Smooth muscle cell of trachea (primary cell): ENCODE data around the gene GNG3. TPM values are rescaled to one million over a fixed set of nuclear protein-coding genes. Genes with fewer than 3 reads are reported as not detected.

ENCODE experiments used
- total RNA-seq: library from RNA; depleted of rRNA; stranded (reverse); fragments of >200 nt; gene quantifications from 2 replicates; pipeline ENCODE4 v1.2.1, GENCODE V29; 2014

Gene GNG3
- total RNA-seq = 0.17 TPM in 1 of 2 replicates, not detected in the other

GRCh38 chr11:62707277-62707861, at the start of gene GNG3, which contains the start of gene BSCL2:
Gene GNG3, plus strand, starts transcription at chr11:62707676. Its CDS starts 620 bp downstream, at chr11:62708296.
Gene BSCL2, minus strand, starts transcription at chr11:62707424. Its CDS starts 229 bp downstream, at chr11:62707195.

GRCh38 chr11:62665075-62665598, 42.3 kb upstream of the GNG3 start, which contains the start of the genes C11orf98 and CSKMT:
Gene C11orf98, minus strand, starts transcription at chr11:62665210. Its CDS starts 41 bp downstream, at chr11:62665169.
Gene CSKMT, plus strand, starts transcription at chr11:62665312. Its CDS starts 568 bp downstream, at chr11:62665880.

GRCh38 chr11:62671608-62672389, 35.7 kb upstream of the GNG3 start, which contains the start of the genes LBHD1 and UQCC3:
Gene LBHD1, minus strand, starts transcription at chr11:62672267. Its CDS starts 2,236 bp downstream, at chr11:62670031.
Gene UQCC3, plus strand, starts transcription at chr11:62671673. Its CDS starts 73 bp downstream, at chr11:62671746.

GRCh38 chr11:62678770-62679696, 28.4 kb upstream of the GNG3 start, which contains the start of gene UBXN1:
Gene UBXN1, minus strand, starts transcription at chr11:62679073. Its CDS starts 150 bp downstream, at chr11:62678923.

GRCh38 chr11:62689421-62690183, 17.9 kb upstream of the GNG3 start, which contains the start of gene LRRN4CL:
Gene LRRN4CL, minus strand, starts transcription at chr11:62689530. Its CDS starts 1,022 bp downstream, at chr11:62688508.

GRCh38 chr11:62727165-62727871, 19.8 kb downstream of the GNG3 start, which contains the start of gene HNRNPUL2:
Gene HNRNPUL2, minus strand, starts transcription at chr11:62727457. Its CDS starts 301 bp downstream, at chr11:62727156.

GRCh38 chr11:62728171-62728988, 20.9 kb downstream of the GNG3 start, which contains the start of gene TTC9C:
Gene TTC9C, plus strand, starts transcription at chr11:62728486. Its CDS starts 363 bp downstream, at chr11:62728849.

GRCh38 chr11:62753736-62754603, 46.5 kb downstream of the GNG3 start, which contains the start of gene ZBTB3:
Gene ZBTB3, minus strand, starts transcription at chr11:62754160. Its CDS starts 496 bp downstream, at chr11:62753664.

Other genes starting within 250 kb of the GNG3 start
- 867 and 944 TPM in 2 replicates for gene AHNAK, start 160.9 kb upstream of the GNG3 start, total RNA-seq
- gene EEF1G, start 133.8 kb upstream of the GNG3 start, total RNA-seq = 1,356 and 1,684 TPM in 2 replicates
- gene TUT1, start 116.2 kb upstream of the GNG3 start, total RNA-seq = 9.7 and 13.6 TPM in 2 replicates
- gene MTA2, start 105.8 kb upstream of the GNG3 start, total RNA-seq = 99.8 and 122 TPM in 2 replicates
- 24.0 and 33.6 TPM in 2 replicates for gene EML3, start 94.9 kb upstream of the GNG3 start, total RNA-seq
- 3.9 and 4.6 TPM in 2 replicates for gene ROM1, start 94.4 kb upstream of the GNG3 start, total RNA-seq
- 26.5 and 48.8 TPM in 2 replicates for gene B3GAT3, start 85.7 kb upstream of the GNG3 start, total RNA-seq
- 339 and 341 TPM in 2 replicates for gene GANAB, start 61.1 kb upstream of the GNG3 start, total RNA-seq
- 26.2 and 41.0 TPM in 2 replicates for gene INTS5, start 54.4 kb upstream of the GNG3 start, total RNA-seq
- 22.5 and 25.9 TPM in 2 replicates for gene C11orf98, start 42.5 kb upstream of the GNG3 start, total RNA-seq
- gene CSKMT, start 42.4 kb upstream of the GNG3 start, total RNA-seq = 5.2 and 7.8 TPM in 2 replicates
- 6.9 and 8.7 TPM in 2 replicates for gene UQCC3, start 36.0 kb upstream of the GNG3 start, total RNA-seq
- gene LBHD1, start 35.4 kb upstream of the GNG3 start, total RNA-seq = 4.3 and 6.1 TPM in 2 replicates
- 118 and 157 TPM in 2 replicates for gene UBXN1, start 28.6 kb upstream of the GNG3 start, total RNA-seq
- gene LRRN4CL, start 18.1 kb upstream of the GNG3 start, total RNA-seq = 68.9 and 89.6 TPM in 2 replicates
- 49.5 and 76.3 TPM in 2 replicates for gene BSCL2, start 252 bp upstream of the GNG3 start, total RNA-seq
- gene HNRNPUL2, start 19.8 kb downstream of the GNG3 start, total RNA-seq = 9.6 and 18.3 TPM in 2 replicates
- 33.1 and 36.9 TPM in 2 replicates for gene TTC9C, start 20.8 kb downstream of the GNG3 start, total RNA-seq
- gene ZBTB3, start 46.5 kb downstream of the GNG3 start, total RNA-seq = 14.1 and 17.4 TPM in 2 replicates
- 41.0 and 73.6 TPM in 2 replicates for gene POLR2G, start 53.9 kb downstream of the GNG3 start, total RNA-seq
- 26.3 and 27.2 TPM in 2 replicates for gene TAF6L, start 63.7 kb downstream of the GNG3 start, total RNA-seq
- 40.7 and 52.1 TPM in 2 replicates for gene TMEM179B, start 79.7 kb downstream of the GNG3 start, total RNA-seq
- 14.7 and 19.0 TPM in 2 replicates for gene TMEM223, start 84.3 kb downstream of the GNG3 start, total RNA-seq
- gene NXF1, start 97.8 kb downstream of the GNG3 start, total RNA-seq = 23.7 and 30.3 TPM in 2 replicates
- gene STX5, start 124.4 kb downstream of the GNG3 start, total RNA-seq = 47.5 and 48.1 TPM in 2 replicates
- not detected in 2 replicates for gene TEX54, start 125.2 kb downstream of the GNG3 start, total RNA-seq
- 26.3 and 48.0 TPM in 2 replicates for gene WDR74, start 131.9 kb downstream of the GNG3 start, total RNA-seq
- gene SLC3A2, start 173.2 kb downstream of the GNG3 start, total RNA-seq = 172 and 241 TPM in 2 replicates
- gene CHRM1, start 213.7 kb downstream of the GNG3 start, total RNA-seq = not detected in 2 replicates